Measurements from ENCODE around the gene RBM39. TPM values are rescaled to one million over a fixed set of nuclear protein-coding genes. Genes with fewer than 3 reads are reported as not detected.

The RBM39 gene
- 170 to 198 TPM (median 178 TPM) in 5 replicates for total RNA-seq (2022; extraction: Qiagen RNA extraction; ENCODE audit: low read depth)

GRCh38 chr20:35741892-35742740 is at the start of gene RBM39:
TSS of gene RBM39 (minus strand) at chr20:35742260. CDS start at chr20:35740874, 1,386 bp downstream.

GRCh38 chr20:35771689-35772562 is 29.9 kb upstream of the RBM39 start, which contains the start of gene PHF20:
TSS of gene PHF20 (plus strand) at chr20:35772015. CDS start at chr20:35801523, 29,508 bp downstream.

GRCh38 chr20:35699127-35699956 is 42.7 kb downstream of the RBM39 start, which contains the start of the genes NFS1 and ROMO1:
TSS of gene NFS1 (minus strand) at chr20:35699352. CDS start at chr20:35699288, 64 bp downstream.
TSS of gene ROMO1 (plus strand) at chr20:35699405. CDS start at chr20:35699633, 228 bp downstream.

DNA sequence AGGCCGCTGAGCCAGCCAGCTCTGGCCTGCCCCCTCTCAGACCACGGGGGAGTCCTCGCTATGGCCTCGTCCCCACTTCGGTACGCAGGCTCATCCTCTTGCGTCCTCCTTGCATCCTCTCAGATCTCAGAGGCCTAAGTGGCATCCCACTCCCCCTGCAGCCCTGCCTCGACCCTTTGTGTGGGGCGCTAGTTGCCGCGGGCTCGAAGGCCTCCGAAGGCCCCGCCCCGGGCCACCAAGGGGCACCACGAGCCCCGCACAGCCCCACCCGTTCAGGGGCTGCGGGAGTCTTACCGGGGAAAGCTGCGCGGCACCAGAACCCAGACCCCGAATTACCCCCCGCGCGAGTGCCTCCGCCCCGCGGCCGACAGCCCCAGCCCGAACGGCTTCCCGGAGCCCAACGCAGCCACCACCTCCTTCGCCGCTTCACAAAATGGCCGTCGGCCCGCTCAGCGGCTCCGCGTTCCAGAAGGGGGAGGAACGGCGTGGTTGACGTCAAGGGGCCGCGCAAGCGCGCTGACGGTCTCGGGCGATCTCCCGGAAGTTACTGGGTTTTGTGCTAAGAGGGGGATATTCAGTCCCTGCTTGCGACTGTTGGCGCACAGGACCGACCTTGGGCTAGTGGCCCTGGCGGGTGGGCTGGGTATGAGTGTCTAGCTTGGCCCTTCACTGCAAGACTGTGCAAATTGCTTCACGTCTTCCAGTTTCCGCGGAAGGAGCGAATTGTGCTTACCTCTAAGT is 77.4 kb downstream of the RBM39 start, which contains the start of the genes CPNE1 and RBM12:
Gene CPNE1, minus strand, starts transcription at position 435 of the 741 bp plus-strand sequence. CDS start 31,977 bp downstream, outside the sequence.
Gene RBM12, minus strand, starts transcription at position 435 of the 741 bp plus-strand sequence. CDS start 9,578 bp downstream, outside the sequence.

Other genes starting within 250 kb of the RBM39 start
- not detected in 5 replicates for gene C20orf173, start 212.6 kb downstream of the RBM39 start, total RNA-seq (2022; extraction: Qiagen RNA extraction; ENCODE audit: low read depth)
- 231 to 244 TPM (median 237 TPM) in 5 replicates for gene ERGIC3, start 200.2 kb downstream of the RBM39 start, total RNA-seq (2022; extraction: Qiagen RNA extraction; ENCODE audit: low read depth)
- gene SPAG4, start 126.4 kb downstream of the RBM39 start, total RNA-seq (2022; extraction: Qiagen RNA extraction; ENCODE audit: low read depth): 3.0 to 5.2 TPM (median 4.8 TPM) in 5 replicates
- gene CPNE1, start 77.4 kb downstream of the RBM39 start, total RNA-seq (2022; extraction: Qiagen RNA extraction; ENCODE audit: low read depth): 186 to 230 TPM (median 216 TPM) in 5 replicates
- gene RBM12, start 77.4 kb downstream of the RBM39 start, total RNA-seq (2022; extraction: Qiagen RNA extraction; ENCODE audit: low read depth): 85.5 to 93.3 TPM (median 88.4 TPM) in 5 replicates
- gene NFS1, start 42.9 kb downstream of the RBM39 start, total RNA-seq (2022; extraction: Qiagen RNA extraction; ENCODE audit: low read depth): 22.5 to 38.1 TPM (median 36.8 TPM) in 5 replicates
- 323 to 402 TPM (median 335 TPM) in 5 replicates for gene ROMO1, start 42.9 kb downstream of the RBM39 start, total RNA-seq (2022; extraction: Qiagen RNA extraction; ENCODE audit: low read depth)
- 20.5 to 28.2 TPM (median 24.0 TPM) in 5 replicates for gene PHF20, start 29.8 kb upstream of the RBM39 start, total RNA-seq (2022; extraction: Qiagen RNA extraction; ENCODE audit: low read depth)
- gene SCAND1, start 212.2 kb upstream of the RBM39 start, total RNA-seq (2022; extraction: Qiagen RNA extraction; ENCODE audit: low read depth): 73.4 to 91.3 TPM (median 82.7 TPM) in 5 replicates
- gene CNBD2, start 226.3 kb upstream of the RBM39 start, total RNA-seq (2022; extraction: Qiagen RNA extraction; ENCODE audit: low read depth): 5.0 to 6.8 TPM (median 6.3 TPM) in 5 replicates